Raji (cell line): ENCODE results near the gene WAPL.

ENCODE experiments used
- POLR2A ChIP-seq: IDR thresholded peaks from 2 replicates; pipeline ENCODE4 v1.6.1; 2011; ENCODE audit warnings: low read depth, low read length, control low read depth; ENCODE audit not compliant: insufficient read depth

WAPL gene

DNA sequence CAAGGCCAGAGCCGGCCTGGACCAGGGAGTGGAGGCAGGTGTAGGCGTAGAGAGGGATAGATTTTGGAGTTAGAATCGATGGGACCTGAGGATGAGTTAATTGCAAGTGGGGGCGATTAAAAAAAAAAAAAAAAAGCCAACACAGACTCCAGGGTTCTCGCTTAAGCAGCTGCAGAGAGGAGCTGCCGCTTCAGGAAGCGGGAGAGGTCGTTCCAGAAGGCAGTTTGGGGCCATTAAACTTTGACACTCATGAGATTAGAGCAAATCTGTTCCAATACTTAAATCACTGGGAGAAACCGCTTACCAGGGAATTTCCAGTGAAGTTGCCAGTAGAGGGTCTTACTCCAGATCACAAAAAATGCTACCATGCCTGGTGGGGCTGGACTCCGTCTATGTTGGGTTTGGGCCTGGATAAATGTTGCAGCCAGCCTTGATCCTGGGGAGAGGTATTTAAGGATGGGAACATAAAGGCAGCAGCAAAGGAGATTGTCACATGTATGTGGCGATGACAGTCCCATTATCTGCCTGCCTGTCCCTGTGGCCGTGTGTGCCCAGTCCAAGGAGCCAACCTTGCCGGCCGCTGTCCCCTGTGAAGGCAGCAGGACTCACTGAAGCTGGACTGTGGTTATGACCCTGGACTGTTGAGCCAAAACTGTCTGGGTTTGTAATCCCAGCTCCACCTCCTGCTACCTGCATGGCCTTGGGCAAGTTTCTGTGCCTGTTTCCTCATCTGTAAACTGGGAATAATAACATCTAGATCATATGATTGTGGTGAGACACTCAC is 131.1 kb downstream of the WAPL start:
- TF ChIP-seq POLR2A: no peak

DNA sequence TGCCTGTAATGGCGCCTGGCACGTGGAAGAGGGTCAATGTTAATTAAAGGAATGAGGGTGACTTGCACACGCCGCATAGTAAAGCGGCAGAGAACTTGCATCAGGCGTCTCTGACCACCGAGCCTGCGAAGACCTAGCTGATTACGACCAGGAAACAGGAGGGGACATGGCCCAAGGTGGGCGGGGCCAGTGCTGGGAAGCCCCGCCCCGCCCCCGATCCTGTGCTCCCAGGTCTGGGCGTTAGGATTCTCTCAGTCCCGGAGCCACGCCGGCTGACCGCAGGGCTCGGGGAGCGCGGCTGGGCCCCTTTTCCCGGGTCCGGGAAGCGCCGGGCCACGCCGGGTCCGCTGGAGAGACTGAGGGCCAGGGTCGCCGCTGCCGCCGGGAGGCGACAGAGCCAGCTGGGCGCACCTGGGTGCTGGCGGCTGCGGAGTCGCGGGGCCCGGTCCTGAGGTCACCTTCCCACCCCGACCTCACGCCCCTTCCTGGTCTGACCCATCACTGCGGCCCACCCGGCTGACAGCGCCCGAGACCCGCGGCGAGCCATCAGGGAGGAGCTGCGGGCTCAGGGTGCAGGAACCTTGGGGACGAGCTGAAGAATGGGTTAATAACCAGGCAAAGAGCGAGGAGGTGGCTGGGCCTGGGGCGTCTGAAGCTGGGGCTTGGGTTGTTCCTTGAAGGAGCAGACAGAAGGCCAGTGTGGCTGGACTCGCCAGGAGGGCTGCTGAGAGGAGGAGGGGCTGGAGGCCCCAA is 132.0 kb downstream of the WAPL start:
- no peak for TF ChIP-seq POLR2A

DNA sequence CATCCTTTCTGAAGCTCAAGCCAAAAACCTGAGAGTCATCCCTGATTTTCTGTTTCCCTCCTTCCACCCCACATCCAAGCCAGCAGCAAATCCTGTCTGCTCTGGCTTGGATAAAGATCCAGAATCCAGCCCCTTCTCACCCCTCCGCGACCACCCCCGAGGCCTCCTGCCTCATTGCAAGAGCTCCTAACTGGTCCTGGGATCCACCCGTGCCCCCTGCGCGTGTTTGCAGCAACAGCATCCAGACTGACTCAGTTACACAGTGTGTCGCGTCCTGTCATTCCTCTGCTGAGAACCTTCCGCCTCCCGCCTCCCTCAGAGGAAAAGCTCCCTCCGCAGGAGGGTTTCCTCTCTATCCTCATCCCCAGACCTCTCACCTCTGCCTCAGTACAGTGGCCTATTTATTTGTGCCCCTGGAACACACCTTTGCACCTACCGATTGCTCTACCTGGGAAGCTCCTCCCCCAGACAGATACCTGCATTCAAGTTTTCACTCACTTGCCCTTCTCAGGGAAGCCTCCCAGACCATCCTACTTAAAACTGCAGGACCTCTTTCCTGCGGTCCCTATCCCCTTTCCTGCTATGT is 133.4 kb downstream of the WAPL start:
- no peak for TF ChIP-seq POLR2A

DNA sequence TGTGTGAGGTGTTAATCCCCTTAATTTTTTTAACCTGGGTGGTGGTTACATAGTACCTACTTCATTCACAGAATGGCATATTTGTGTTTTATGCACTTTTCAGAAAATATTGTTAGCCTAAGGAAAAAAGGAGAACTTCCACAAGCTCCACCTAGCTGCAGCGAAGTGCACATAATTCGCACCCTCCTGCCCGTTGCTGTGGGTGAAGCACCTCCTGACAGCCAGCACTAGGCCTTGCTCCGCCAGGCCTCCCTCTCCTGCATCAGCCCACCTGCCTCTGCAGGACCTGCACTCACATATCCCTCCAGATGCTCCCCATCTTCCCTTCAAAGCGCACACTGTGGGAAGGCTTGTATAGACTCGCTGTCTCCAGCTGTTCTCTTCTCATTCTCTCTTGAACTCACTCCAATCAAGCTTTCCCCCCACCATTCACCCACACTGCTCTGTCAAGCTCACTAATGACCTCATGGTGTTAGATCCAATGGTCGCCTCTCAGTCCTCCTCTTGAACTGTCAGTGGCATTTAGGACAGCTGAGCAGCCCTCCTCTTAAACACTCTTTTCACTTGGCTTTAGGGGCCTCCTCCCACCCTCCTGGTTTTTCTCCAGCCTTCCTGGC is 134.3 kb downstream of the WAPL start:
- no peak for TF ChIP-seq POLR2A

DNA sequence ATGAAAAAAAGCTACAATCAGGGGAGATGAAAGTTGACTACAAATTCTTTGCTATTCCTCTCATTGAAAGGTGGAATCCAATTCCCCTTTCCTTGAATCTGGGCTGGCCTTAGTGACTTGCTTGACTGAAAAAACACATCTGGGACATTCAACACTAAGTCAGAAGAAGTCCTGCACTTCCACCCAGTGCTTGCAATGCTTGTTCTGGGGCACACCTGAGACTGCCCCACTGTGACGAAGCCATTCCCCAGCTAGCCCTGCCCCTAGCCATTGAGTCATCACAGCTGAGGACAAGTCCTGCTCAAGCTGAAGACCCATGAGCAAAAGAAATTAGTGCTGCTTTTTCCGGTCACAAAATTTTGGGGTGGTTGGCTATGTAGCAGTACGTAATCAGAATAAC is 135.8 kb downstream of the WAPL start:
- no peak for TF ChIP-seq POLR2A
